ENCODE data around the gene MOV10.
A peak's percentile ranks its signal among the peaks of the same experiment; 100 is the strongest.

The MOV10 gene

GRCh38 chr1:112698366-112699310 lies 24.2 kb downstream of the MOV10 start:
- intact Hi-C loops (cut with DNase I) = no loop called here
- DNase-seq = peak in 2 of 10 donors; percentile 4 to 43

GRCh38 chr1:112699425-112700144 lies 25.1 kb downstream of the MOV10 start:
- intact Hi-C loops (cut with DNase I) = loop anchor here (5.0 kb wide), 1 partner anchor 82 kb away; the partner anchor contains the start of genes CAPZA1 and ST7L
- DNase-seq = peak in 2 of 10 donors; percentile 9 to 21

GRCh38 chr1:112700290-112701226 lies 26.1 kb downstream of the MOV10 start:
- DNase-seq = peak; percentile 76 to 98 (median 94)
- intact Hi-C loops (cut with DNase I) = loop anchor here (5.0 kb wide), 1 partner anchor 83 kb away; the partner anchor contains the start of genes CAPZA1 and ST7L

- DNase-seq = peak in 1 of 10 donors; percentile 75
- intact Hi-C loops (cut with DNase I) = loop anchor here (5.0 kb wide), 1 partner anchor 84 kb away; the partner anchor contains the start of genes CAPZA1 and ST7L
Measured at GRCh38 chr1:112701227-112702066, 27.0 kb downstream of the MOV10 start.

GRCh38 chr1:112702067-112702395 lies 27.6 kb downstream of the MOV10 start:
- peak in 1 of 10 donors; percentile 60 for DNase-seq
- intact Hi-C loops (cut with DNase I) = loop anchor here (5.0 kb wide), 1 partner anchor 85 kb away; the partner anchor contains the start of genes CAPZA1 and ST7L

GRCh38 chr1:112702420-112703261 lies 28.2 kb downstream of the MOV10 start:
- intact Hi-C loops (cut with DNase I) = loop anchor here (5.0 kb wide), 1 partner anchor 85 kb away; the partner anchor contains the start of genes CAPZA1 and ST7L
- DNase-seq = peak in 1 of 10 donors; percentile 55

GRCh38 chr1:112703706-112704105 lies 29.2 kb downstream of the MOV10 start:
- DNase-seq = peak in 1 of 10 donors; percentile 6
- intact Hi-C loops (cut with DNase I) = loop anchor here (5.0 kb wide), 1 partner anchor 86 kb away; the partner anchor contains the start of genes CAPZA1 and ST7L

GRCh38 chr1:112704391-112704933 lies 30.0 kb downstream of the MOV10 start:
- peak; percentile 66 to 98 (median 83) for DNase-seq
- intact Hi-C loops (cut with DNase I) = loop anchor here (5.0 kb wide), 1 partner anchor 87 kb away; the partner anchor contains the start of genes CAPZA1 and ST7L

GRCh38 chr1:112704934-112705627 lies 30.6 kb downstream of the MOV10 start:
- intact Hi-C loops (cut with DNase I) = loop anchor here (5.0 kb wide), 1 partner anchor 88 kb away; the partner anchor contains the start of genes CAPZA1 and ST7L
- DNase-seq = peak in 3 of 10 donors; percentile 36 to 84 (median 41)

- peak in 3 of 10 donors; percentile 39 to 81 (median 44) for DNase-seq
- intact Hi-C loops (cut with DNase I) = loop anchor here (1.0 kb wide), 1 partner anchor 316 kb away; no protein-coding TSS in a partner anchor
Measured at GRCh38 chr1:112706505-112707220, 32.2 kb downstream of the MOV10 start, which contains the start of gene RHOC. Gene RHOC (minus strand): TSS chr1:112707127. CDS start chr1:112703799, 3,328 bp downstream.

- DNase-seq = peak; percentile 52 to 97 (median 76)
- intact Hi-C loops (cut with DNase I) = loop anchor here (1.0 to 2.0 kb wide), 2 partner anchors 205 to 317 kb away; no protein-coding TSS in a partner anchor
Measured at GRCh38 chr1:112707221-112708001, 33.0 kb downstream of the MOV10 start.

- DNase-seq = peak in 1 of 10 donors; percentile 9
- intact Hi-C loops (cut with DNase I) = loop anchor here (2.0 kb wide), 1 partner anchor 205 kb away; no protein-coding TSS in a partner anchor
Measured at GRCh38 chr1:112708002-112708448, 33.6 kb downstream of the MOV10 start.

GRCh38 chr1:112708489-112708888 lies 34.0 kb downstream of the MOV10 start:
- peak in 1 of 10 donors; percentile 38 for DNase-seq
- intact Hi-C loops (cut with DNase I) = loop anchor here (2.0 kb wide), 1 partner anchor 206 kb away; no protein-coding TSS in a partner anchor

- DNase-seq = peak in 2 of 10 donors; percentile 36 to 70
- intact Hi-C loops (cut with DNase I) = loop anchor here (10.0 kb wide), 1 partner anchor 335 kb away; no protein-coding TSS in a partner anchor
Measured at GRCh38 chr1:112710159-112710558, 35.7 kb downstream of the MOV10 start.

All from posterior cingulate gyrus (tissue), 11 donors.